CD4-positive, alpha-beta T cell treated with Interleukin-4 for 1 hour (primary cell): ENCODE results near the gene WDR83.

Source experiments
- DNase-seq, 2 donors: peaks; one replicate each; pipeline ENCODE4 v3.0.0-alpha.2; 2020 to 2022

Gene WDR83

GRCh38 chr19:12720296-12720695, 53.7 kb downstream of the WDR83 start:
- no peak for DNase-seq

DNA sequence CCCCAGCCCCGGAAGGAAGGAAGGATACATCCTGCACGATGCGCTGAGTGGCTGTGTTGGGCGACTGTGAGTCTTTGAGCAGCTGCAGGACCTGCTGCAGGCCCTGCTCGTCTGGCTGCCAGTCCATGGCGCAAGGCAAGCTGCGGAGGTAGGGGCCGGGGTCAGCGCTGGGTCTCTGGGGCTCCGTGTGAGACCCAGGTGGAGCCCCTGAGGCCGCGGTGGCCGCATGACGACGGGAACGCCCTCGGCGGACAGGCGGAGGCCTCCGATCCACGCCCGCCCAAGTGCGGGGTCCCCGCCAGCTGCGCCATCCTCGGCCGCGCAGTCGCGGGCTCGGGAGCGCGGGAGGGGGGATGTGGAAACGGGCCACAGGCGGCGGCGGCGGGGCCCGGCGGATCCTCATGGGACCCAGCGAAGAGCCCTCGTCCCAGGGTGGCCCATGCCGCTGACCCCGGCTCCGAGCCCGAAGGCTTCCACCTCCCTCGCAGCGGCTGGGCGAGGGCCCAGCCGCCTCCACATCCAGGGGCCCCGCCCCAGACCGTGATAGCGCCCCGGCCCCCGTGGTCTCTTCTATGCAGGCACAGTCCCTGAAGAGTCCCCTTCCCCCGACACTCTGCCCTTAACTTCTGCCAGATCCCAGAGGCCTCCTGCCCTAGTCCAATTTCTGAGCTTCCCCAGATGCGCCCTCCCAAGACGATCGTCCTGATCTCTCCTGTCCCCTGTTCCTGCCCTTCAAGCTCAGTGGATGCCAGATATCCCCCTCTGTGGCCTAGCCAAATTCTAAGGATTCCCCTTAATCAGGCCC, 54.4 kb downstream of the WDR83 start:
- no peak for DNase-seq

- peak; percentile 54 to 64 for DNase-seq
These were observed 55.3 kb downstream of the WDR83 start for GRCh38 chr19:12721656-12722565.

- peak; percentile 97 for DNase-seq
These were observed 56.2 kb downstream of the WDR83 start for GRCh38 chr19:12722566-12723380.

GRCh38 chr19:12723381-12723640, 56.7 kb downstream of the WDR83 start:
- peak in 1 of 2 donors; percentile 10 for DNase-seq

DNA sequence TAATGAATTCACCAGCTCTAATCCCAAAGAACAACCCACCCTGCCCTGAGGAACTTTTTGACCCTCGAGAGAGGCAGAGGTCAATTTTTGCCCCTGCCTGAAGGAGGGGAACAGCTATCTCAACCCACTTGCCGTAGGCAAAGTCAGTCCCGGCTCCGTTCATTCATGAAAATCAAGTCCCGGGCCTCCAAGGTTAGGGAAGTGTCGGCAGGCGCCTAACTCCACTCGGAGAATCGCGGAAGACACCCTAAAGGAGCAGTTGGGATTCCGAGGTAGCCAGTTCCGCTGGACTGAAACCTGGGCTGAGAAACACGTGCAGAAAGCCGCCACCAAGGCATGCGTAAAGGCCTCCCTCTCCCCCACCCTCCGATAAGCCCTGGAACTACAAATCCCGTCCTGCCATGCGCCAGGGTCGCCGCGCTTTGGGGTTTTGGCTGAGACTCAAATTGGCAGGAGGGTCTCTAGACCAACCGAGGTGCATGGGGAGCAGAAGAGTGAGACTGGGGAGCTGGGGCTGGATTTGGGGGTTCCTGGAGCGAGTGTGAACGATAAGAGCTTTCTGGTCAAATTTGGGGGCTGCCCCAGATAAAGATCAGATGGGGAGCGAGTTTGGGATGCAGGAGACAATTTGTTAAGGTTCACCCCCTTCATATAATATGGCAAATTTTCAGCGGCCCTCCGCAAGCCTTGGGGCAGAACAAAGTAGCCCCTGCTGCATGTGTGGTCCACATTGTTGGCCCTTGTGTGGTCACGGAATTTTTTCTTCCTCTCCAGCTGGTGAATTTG, 57.2 kb downstream of the WDR83 start, which contains the start of gene TNPO2:
TNPO2 (minus strand) TSS at position 292 of the 786 bp plus-strand sequence. CDS start 2,955 bp downstream, outside the sequence.
- DNase-seq, result peak; percentile 67 to 68
